T-cell (primary cell): ENCODE results near the gene GRM1. TPM values are rescaled to one million over a fixed set of nuclear protein-coding genes. Genes with fewer than 3 reads are reported as not detected.

Experiments
- ATAC-seq, 4 experiments: fragments of 200-7000 bp in 3 of 4; fragments of 150-1000 bp in 1 of 4; cut with Tn5 transposase; replicated peaks in 1 of 4; 1 replicate in 3 of 4; 2 replicates in 1 of 4; pipeline ENCODE4 v1.10.0; 2021; ENCODE audit warnings: moderate library complexity in 3 of 4, mild to moderate bottlenecking in 2 of 4, moderate number of reproducible peaks in 1 of 4
- CTCF ChIA-PET, 2 donors: fragments of 300-600 bp; sonication (Branson Sonifier 250); formaldehyde crosslinking; loops; one replicate each; lab custom pipeline; 2022; ENCODE audit warnings: antibody characterized with exemption in 2 of 2; lab: Charles Lee
- POLR2A ChIA-PET, 2 donors: fragments of 300-600 bp; sonication (Branson Sonifier 250); formaldehyde crosslinking; loops; one replicate each; lab custom pipeline; 2022; ENCODE audit warnings: antibody characterized with exemption in 2 of 2; lab: Charles Lee
- DNase-seq, 35 experiments: peaks; one replicate each; pipeline versions ENCODE4 v3.0.0 to v3.0.0-alpha.2; 2013 to 2023
- H3K27ac ChIP-seq: one replicate; pipeline ENCODE4 v1.5.1; 2013; ENCODE audit warnings: low read length
- H3K27me3 ChIP-seq, 2 experiments: replicated peaks in 1 of 2; 1 replicate in 1 of 2; 2 replicates in 1 of 2; pipeline versions ENCODE4 v1.6.1 to v1.7.0; 2013; ENCODE audit warnings: low read length in 1 of 2, mixed read lengths in 1 of 2; ENCODE audit not compliant: control insufficient read depth in 2 of 2, insufficient read depth in 2 of 2; ENCODE audit errors: extremely low read depth in 1 of 2
- H3K36me3 ChIP-seq, 2 donors: 1 replicate in 1 of 2; 2 replicates in 1 of 2; pipeline versions ENCODE4 v1.6.1 to v1.7.0; 2013; ENCODE audit warnings: low read length in 1 of 2; ENCODE audit not compliant: control insufficient read depth in 2 of 2, insufficient read depth in 1 of 2; ENCODE audit errors: extremely low read depth in 1 of 2
- H3K4me1 ChIP-seq, 2 experiments: 1 replicate in 1 of 2; 2 replicates in 1 of 2; pipeline versions ENCODE4 v1.6.1 to v1.7.0; 2013; ENCODE audit warnings: low read length in 2 of 2, mixed read lengths in 1 of 2; ENCODE audit not compliant: insufficient read depth in 2 of 2, control insufficient read depth in 1 of 2; ENCODE audit errors: extremely low read depth in 1 of 2
- H3K4me3 ChIP-seq, 2 donors: 1 replicate in 1 of 2; 2 replicates in 1 of 2; pipeline versions ENCODE4 v1.5.1 to v1.7.0; 2013; ENCODE audit warnings: mild to moderate bottlenecking in 2 of 2, low read length in 1 of 2, moderate library complexity in 1 of 2; ENCODE audit not compliant: control insufficient read depth in 1 of 2; ENCODE audit errors: extremely low read depth in 1 of 2
- H3K9me3 ChIP-seq: 2 replicates; pipeline ENCODE4 v1.7.0; 2013
- H3K27ac Mint-ChIP-seq, 2 donors: one replicate each; pipeline ENCODE4 v1.8.0; 2020 to 2021; ENCODE audit warnings: mild to moderate bottlenecking in 2 of 2, mixed read lengths in 2 of 2
- H3K27me3 Mint-ChIP-seq, 2 donors: one replicate each; pipeline ENCODE4 v1.8.0; 2021 to 2022; ENCODE audit warnings: mixed read lengths in 2 of 2
- H3K36me3 Mint-ChIP-seq: one replicate; pipeline ENCODE4 v1.8.0; 2021; ENCODE audit warnings: mixed read lengths
- H3K4me1 Mint-ChIP-seq, 3 donors: one replicate each; pipeline ENCODE4 v1.8.0; 2020 to 2022; ENCODE audit warnings: mixed read lengths in 3 of 3, mild to moderate bottlenecking in 1 of 3
- H3K4me3 Mint-ChIP-seq, 3 donors: one replicate each; pipeline ENCODE4 v1.8.0; 2020 to 2022; ENCODE audit warnings: mild to moderate bottlenecking in 3 of 3, mixed read lengths in 3 of 3, moderate library complexity in 3 of 3
- H3K9me3 Mint-ChIP-seq, 3 donors: one replicate each; pipeline ENCODE4 v1.8.0; 2020 to 2022; ENCODE audit warnings: mixed read lengths in 3 of 3
- WGBS: methylation state at CpG from one replicate; pipeline ENCODE4 v1.1.5; 2013; ENCODE audit warnings: missing lambda C conversion rate; ENCODE audit not compliant: insufficient coverage; 5-methylcytosine and 5-hydroxymethylcytosine counted together
- total RNA-seq, 35 experiments: library from RNA in 6 of 35; stranded (reverse) in 6 of 35; fragments of 120-200 nt in 1 of 35; gene quantifications; one replicate each; pipeline versions ENCODE4 v1.2.1 to v1.2.4 and lab custom pipeline; 2013 to 2026

Gene GRM1
- total RNA-seq, 5 donors from 2014 or later (not counting 1 experiment from before 2014, with no cell fraction given): not detected

- Histone ChIP-seq H3K27me3 (no peaks in the 10 kb centered on the region), H3K9me3 (no peaks in the 10 kb centered on the region), H3K36me3 (no peaks in the 10 kb centered on the region), H3K4me1 (no peaks in the 10 kb centered on the region), H3K27ac (no peak overlapping the region), H3K4me3 (no peak overlapping the region)
- H3K27me3 Mint-ChIP-seq: peaks cover 0 to 3% of the 10 kb centered on the region in 2 donors
- ChIA-PET POLR2A (no interaction called here), CTCF (no interaction called here)
- no peak overlapping the region for H3K4me3 Mint-ChIP-seq
- 30% methylated on average over 2 of the region's 4 CpGs for whole genome bisulfite sequencing
- H3K27ac Mint-ChIP-seq: no peak overlapping the region
- DNase-seq (no peak), ATAC-seq (no peak)
- no peaks in the 10 kb centered on the region for H3K4me1 Mint-ChIP-seq
- no peaks in the 10 kb centered on the region for H3K36me3 Mint-ChIP-seq
- H3K9me3 Mint-ChIP-seq: peaks cover 0 to 4% (median 0%) of the 10 kb centered on the region in 3 donors
These were observed 310.9 kb downstream of the GRM1 start for GRCh38 chr6:146339716-146340115.

GRCh38 chr6:146341493-146342230 lies 312.8 kb downstream of the GRM1 start:
- ATAC-seq: no peak
- WGBS: no CpG with 5 or more reads among the region's 7 CpGs
- H3K4me1 ChIP-seq: no peaks in the 10 kb centered on the region
- no peak overlapping the region for H3K4me3 Mint-ChIP-seq
- H3K4me3 ChIP-seq: no peak overlapping the region
- no peaks in the 10 kb centered on the region for H3K36me3 ChIP-seq
- DNase-seq: no peak
- H3K27me3 ChIP-seq: no peaks in the 10 kb centered on the region
- H3K4me1 Mint-ChIP-seq: no peaks in the 10 kb centered on the region
- peaks cover 0 to 3% of the 10 kb centered on the region in 2 donors for H3K27me3 Mint-ChIP-seq
- no peak overlapping the region for H3K27ac ChIP-seq
- H3K36me3 Mint-ChIP-seq: no peaks in the 10 kb centered on the region
- ChIA-PET POLR2A (no interaction called here), CTCF (no interaction called here)
- no peaks in the 10 kb centered on the region for H3K9me3 ChIP-seq
- peaks cover 0 to 4% (median 0%) of the 10 kb centered on the region in 3 donors for H3K9me3 Mint-ChIP-seq
- no peak overlapping the region for H3K27ac Mint-ChIP-seq

GRCh38 chr6:146345598-146345997 lies 316.7 kb downstream of the GRM1 start:
- Mint-ChIP-seq H3K9me3 (no peaks in the 10 kb centered on the region), H3K27ac (no peak overlapping the region), H3K4me3 (no peak overlapping the region), H3K27me3 (no peaks in the 10 kb centered on the region), H3K36me3 (no peaks in the 10 kb centered on the region), H3K4me1 (no peaks in the 10 kb centered on the region)
- H3K4me1 ChIP-seq: no peaks in the 10 kb centered on the region
- WGBS: 100% methylated on average over 1 of the region's 1 CpG
- CTCF ChIA-PET: no interaction called here
- DNase-seq (no peak), ATAC-seq (no peak)
- POLR2A ChIA-PET: interaction anchor here in 1 of 2 donors (0.6 kb wide), 1 partner anchor 935 kb away, joined by 6 read pairs; no protein-coding TSS in a partner anchor
- no peaks in the 10 kb centered on the region for H3K9me3 ChIP-seq
- H3K27ac ChIP-seq: no peak overlapping the region
- H3K36me3 ChIP-seq: no peaks in the 10 kb centered on the region
- no peaks in the 10 kb centered on the region for H3K27me3 ChIP-seq
- no peak overlapping the region for H3K4me3 ChIP-seq

- H3K27me3 ChIP-seq: no peaks in the 10 kb centered on the region
- WGBS: 63% methylated on average over 1 of the region's 2 CpGs
- H3K27me3 Mint-ChIP-seq: no peaks in the 10 kb centered on the region
These were observed 318.2 kb downstream of the GRM1 start for GRCh38 chr6:146347090-146347489.

GRCh38 chr6:146347690-146348089 lies 318.8 kb downstream of the GRM1 start:
- Histone ChIP-seq H3K27me3 (no peaks in the 10 kb centered on the region), H3K4me1 (no peaks in the 10 kb centered on the region), H3K27ac (no peak overlapping the region), H3K36me3 (no peaks in the 10 kb centered on the region), H3K9me3 (no peaks in the 10 kb centered on the region), H3K4me3 (no peak overlapping the region)
- H3K27me3 Mint-ChIP-seq: no peaks in the 10 kb centered on the region
- H3K4me1 Mint-ChIP-seq: no peaks in the 10 kb centered on the region
- CTCF ChIA-PET: no interaction called here
- POLR2A ChIA-PET: no interaction called here
- H3K27ac Mint-ChIP-seq: no peak overlapping the region
- no peaks in the 10 kb centered on the region for H3K9me3 Mint-ChIP-seq
- no peak for DNase-seq
- ATAC-seq: no peak
- H3K36me3 Mint-ChIP-seq: no peaks in the 10 kb centered on the region
- no CpG with 5 or more reads among the region's 3 CpGs for WGBS
- H3K4me3 Mint-ChIP-seq: no peak overlapping the region

More at GRCh38 chr6:146347090-146347489, 318.2 kb downstream of the GRM1 start:
- Mint-ChIP-seq H3K4me3 (no peak overlapping the region), H3K27ac (no peak overlapping the region), H3K4me1 (no peaks in the 10 kb centered on the region), H3K9me3 (no peaks in the 10 kb centered on the region), H3K36me3 (no peaks in the 10 kb centered on the region)
- Histone ChIP-seq H3K4me3 (no peak overlapping the region), H3K27ac (no peak overlapping the region), H3K4me1 (no peaks in the 10 kb centered on the region), H3K36me3 (no peaks in the 10 kb centered on the region), H3K9me3 (no peaks in the 10 kb centered on the region)
- ChIA-PET POLR2A (no interaction called here), CTCF (no interaction called here)
- DNase-seq: no peak
- ATAC-seq: no peak

- no peak for DNase-seq
- Mint-ChIP-seq H3K4me1 (no peaks in the 10 kb centered on the region), H3K9me3 (no peaks in the 10 kb centered on the region), H3K27me3 (no peaks in the 10 kb centered on the region), H3K27ac (no peak overlapping the region), H3K4me3 (no peak overlapping the region), H3K36me3 (no peaks in the 10 kb centered on the region)
- Histone ChIP-seq H3K9me3 (no peaks in the 10 kb centered on the region), H3K4me1 (no peaks in the 10 kb centered on the region), H3K27ac (no peak overlapping the region), H3K36me3 (no peaks in the 10 kb centered on the region), H3K27me3 (no peaks in the 10 kb centered on the region), H3K4me3 (no peak overlapping the region)
- no peak for ATAC-seq
- WGBS: no CpG with 5 or more reads among the region's 3 CpGs
- POLR2A ChIA-PET: no interaction called here
- CTCF ChIA-PET: no interaction called here
These were observed 322.2 kb downstream of the GRM1 start for GRCh38 chr6:146351018-146351417.
